Stimulated activated CD8-positive, alpha-beta memory T cell treated with anti-CD3 and anti-CD28 coated beads, Interleukin-2, amount 100 ng/mL, for 48 hours (primary cell): ENCODE data around the gene LSP1.
A peak's percentile ranks its signal among the peaks of the same experiment; 100 is the strongest.

ENCODE experiments used
- DNase-seq, 2 donors: peaks; one replicate each; pipeline ENCODE4 v3.0.0-alpha.2; 2020; ENCODE audit warnings: low read depth in 2 of 2

Gene LSP1

DNA sequence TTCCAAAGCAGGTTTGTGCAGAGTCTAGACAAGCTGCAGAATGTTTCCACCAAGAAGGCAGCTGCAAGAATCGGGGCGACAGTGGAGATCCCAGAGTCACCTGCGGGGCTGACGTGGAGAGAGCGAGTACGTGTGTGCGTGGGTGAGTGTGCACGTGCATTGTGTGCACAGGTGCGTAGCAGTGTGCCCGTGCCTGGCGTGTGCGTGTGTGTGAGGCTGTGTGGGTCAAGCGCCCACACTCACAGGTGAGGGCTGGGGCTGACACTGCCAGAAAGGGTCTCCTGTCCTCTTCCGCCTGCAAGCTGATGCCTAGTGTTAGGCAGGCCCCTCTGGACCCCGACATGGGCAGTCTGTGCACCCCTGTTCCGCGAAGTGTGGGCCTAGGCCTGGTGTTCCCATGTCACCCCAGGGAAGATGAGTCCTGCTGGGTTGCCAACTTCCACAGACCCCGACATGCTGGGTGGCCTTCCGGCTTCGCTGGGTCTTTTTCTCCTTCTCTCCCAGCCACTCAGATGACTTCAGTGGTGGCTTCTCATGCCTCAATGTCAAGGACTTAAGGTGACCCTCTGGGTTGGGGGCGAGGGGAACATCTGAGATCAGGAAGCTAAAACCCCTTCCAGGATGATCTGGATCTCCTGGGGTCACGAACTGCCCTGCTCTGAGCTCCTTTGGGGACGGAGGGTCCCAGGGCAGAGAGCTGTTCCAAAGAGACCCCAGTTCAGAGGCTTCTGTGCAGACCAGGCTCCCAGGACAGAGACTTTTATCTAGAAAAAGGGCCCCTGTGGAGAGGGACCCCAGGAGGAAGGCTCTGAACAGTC lies 28.5 kb upstream of the LSP1 start:
- DNase-seq = no peak

GRCh38 chr11:1825039-1825740 lies 27.7 kb upstream of the LSP1 start:
- no peak for DNase-seq

DNA sequence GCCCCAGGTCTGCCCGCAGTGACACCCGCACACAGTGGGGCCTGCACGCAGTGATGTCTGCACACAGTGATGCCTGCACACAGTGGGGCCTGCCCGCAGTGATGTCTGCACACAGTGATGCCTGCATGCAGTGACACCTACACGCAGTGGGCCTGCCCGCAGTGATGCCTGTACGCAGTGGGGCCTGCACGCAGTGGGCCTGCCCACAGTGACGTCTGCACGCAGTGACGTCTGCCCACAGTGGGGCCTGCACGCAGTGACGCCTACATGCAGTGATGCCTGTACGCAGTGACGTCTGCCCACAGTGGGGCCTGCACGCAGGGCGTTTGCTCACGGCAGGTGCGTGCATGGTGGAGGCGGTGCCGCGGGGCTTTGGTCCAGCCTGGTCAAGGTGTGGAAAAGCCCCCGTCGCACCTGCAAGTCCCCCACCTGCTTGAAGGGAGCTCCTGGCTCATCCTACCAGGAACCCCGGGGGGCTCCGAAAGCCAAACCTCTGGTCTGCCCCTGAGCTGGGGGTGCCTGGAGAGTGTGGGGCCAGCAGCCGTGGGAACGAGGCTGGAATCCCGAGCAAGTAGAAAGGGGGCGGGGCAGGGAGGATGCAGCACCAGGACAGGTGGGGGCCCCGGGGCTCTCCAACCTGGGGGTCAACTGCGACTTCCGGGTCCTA lies 27.0 kb upstream of the LSP1 start:
- DNase-seq = no peak

- no peak for DNase-seq
Observed at GRCh38 chr11:1826552-1827094, 26.3 kb upstream of the LSP1 start.

- DNase-seq = no peak
Observed at GRCh38 chr11:1827095-1827813, 25.6 kb upstream of the LSP1 start.

DNA sequence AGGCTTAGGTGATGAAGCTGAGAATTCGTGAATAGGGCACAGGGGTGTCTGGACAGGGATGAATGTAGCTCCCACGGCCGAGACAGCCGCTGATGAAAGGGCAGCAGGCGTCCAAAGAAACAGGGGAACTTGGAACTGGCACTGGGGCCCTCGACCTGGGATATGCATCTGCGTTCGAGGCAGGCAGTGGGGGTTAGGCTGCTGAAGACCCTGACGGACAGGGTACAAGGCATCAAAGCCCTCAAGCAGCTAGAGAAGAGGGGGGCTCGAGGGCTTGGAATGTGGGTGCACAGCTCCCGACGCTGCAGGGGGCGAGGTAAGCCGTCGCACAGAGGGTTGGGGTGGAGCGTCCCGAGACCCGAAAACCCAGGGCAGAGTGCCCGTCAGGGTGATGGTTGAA lies 25.0 kb upstream of the LSP1 start:
- DNase-seq = no peak

GRCh38 chr11:1828542-1828941 lies 24.3 kb upstream of the LSP1 start:
- no peak for DNase-seq

GRCh38 chr11:1829039-1829820 lies 23.7 kb upstream of the LSP1 start:
- DNase-seq = no peak

DNA sequence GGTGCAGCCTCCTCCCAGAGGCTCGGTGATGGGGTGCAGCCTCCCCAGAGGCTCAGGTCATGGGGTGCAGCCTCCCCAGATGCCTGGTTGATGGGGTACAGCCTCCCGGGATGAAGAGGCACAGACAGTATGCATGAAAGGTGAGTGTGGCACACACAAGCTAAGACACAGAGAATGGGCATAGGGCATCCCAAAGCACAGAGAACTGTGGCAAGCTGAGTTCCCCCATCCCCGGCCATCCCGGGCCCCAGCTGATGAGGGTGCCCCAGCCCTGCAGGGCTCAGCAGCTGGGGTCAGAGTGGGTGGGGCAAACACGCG lies 22.9 kb upstream of the LSP1 start:
- no peak for DNase-seq

- DNase-seq = no peak
Observed at GRCh38 chr11:1830322-1831223, 22.3 kb upstream of the LSP1 start.

DNA sequence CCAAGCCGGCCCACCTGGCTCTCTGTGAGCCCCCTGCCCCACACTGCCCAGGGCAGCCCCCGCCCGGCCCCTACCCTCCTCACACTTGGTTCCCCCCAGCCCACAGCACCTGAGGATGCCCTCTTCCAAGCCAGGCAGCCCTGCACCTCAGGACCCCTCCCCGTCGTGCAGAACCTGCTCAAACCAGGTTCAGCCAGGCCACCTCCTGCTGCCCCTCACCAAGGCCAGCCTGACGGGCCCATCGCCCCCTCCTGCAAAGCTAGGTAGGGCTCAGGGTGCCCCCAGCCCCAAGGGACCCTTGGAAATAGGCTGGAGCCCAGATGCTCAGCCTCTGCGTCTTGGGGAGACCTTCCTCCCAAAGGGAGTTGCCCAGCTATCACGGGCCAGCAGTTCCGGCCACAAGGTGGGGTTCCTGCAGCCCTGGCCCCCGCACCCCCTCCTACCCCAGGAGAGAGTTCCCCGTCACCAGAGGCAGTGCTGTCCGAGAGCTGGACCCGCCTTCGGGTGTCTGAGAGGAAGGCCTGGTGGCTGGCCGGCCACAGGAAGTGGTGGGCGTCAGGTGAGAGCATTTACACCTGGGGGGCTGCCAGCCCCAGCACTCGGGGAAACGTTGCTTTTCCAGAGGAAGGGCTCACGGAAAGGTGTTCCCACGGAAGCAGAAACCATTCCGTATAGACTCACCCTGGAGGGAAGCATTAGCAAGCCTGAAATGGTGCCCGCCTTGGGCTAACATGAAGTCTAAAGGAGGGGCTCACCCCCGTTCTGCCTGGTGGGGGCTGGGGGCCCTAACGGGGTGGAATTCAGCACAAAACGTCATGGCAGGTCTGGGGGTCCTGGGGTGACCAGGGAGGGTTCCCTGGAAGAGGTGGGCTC lies 21.3 kb upstream of the LSP1 start:
- no peak for DNase-seq

- peak in 1 of 2 donors; percentile 60 for DNase-seq
Observed at GRCh38 chr11:1832211-1832919, 20.5 kb upstream of the LSP1 start.

DNA sequence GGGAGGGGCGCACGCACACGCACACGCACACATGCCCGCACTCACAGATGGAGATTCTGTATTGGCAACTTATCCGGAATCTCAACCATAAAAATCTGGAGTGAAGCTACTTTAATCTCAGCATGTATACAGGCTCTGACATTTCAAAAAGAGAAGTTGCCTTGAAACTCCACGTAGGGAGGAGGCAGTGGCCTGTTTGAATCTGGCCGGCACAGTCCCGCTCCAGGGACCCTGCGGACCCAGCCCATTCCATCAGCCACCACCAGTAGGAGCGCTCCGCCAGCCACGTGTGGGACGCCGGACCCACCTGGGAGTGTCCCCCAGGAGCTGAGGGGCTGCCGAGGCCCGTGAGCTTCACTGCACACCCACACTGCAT lies 20.0 kb upstream of the LSP1 start:
- no peak for DNase-seq

- no peak for DNase-seq
Observed at GRCh38 chr11:1834062-1834610, 18.7 kb upstream of the LSP1 start.

DNA sequence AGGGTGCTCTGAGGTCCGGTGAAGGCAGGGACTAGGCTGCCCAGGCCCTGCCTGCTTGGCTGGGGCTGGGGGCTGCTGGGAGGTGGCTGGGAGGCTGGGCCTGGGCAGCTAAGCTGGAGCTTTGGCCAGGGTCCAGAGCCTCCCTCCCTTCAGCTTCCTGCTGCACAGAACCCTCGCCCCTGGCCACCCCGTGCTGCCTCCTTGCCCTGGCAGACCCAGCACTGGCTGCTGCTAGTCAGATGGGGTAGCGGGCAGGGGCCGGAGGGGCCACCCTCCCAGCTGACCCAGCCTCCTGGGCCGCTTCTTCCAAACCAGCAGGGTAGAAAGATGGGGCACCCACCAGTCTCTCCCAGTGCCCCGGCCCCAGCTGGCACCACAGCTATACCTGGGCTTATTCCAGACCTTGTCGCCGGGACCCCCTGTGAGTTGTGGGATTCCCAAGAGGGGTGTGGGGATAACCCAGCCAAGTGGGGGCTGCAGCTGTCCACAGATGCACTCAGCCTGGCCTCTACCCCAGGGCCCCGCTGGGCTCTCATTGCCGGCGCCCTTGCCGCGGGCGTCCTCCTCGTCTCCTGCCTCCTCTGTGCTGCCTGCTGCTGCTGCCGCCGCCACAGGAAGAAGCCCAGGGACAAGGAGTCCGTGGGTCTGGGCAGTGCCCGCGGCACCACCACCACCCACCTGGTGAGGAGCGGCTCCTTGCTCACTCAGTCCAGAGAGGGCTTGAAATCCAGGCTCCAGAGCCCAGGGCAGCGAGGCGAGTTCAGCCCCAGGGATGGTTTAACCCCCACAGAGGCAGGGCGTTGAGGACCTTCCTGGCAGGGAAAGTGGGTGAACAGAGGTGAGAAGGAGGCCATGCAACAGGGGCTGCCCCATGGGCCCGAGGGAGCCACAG lies 17.9 kb upstream of the LSP1 start, which contains the start of gene SYT8:
SYT8 (plus strand) TSS at position 212 of the 892 bp plus-strand sequence; CDS start at position 328, 116 bp downstream.
- no peak for DNase-seq

DNA sequence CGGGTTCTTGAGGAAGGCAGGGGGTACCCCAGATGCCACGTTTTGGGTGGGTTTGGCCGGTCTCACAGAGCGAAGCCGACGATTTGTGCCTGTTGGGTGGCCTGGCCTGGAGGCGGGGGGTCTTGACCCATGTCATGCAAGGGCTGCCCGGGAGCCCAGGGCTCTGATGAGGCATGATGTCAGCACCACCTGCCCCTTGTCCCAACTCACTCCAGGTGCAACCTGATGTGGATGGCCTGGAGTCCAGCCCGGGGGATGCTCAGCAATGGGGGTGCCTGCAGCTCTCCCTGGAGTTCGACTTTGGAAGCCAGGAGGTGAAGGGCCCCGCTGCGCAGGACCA lies 17.2 kb upstream of the LSP1 start:
- DNase-seq = no peak
